RWPE1 (cell line): ENCODE results near the gene NRG4.

ENCODE experiments used
- CTCF ChIA-PET: fragments of 350-600 bp; sonication (Branson Sonifier 250); formaldehyde crosslinking; extraction: SDS; loops from one replicate; lab custom pipeline; 2021; lab: Yijun Ruan, JAX
- POLR2A ChIA-PET: fragments of 400-600 bp; formaldehyde crosslinking; extraction: SDS; loops from one replicate; lab custom pipeline; 2020; ENCODE audit warnings: antibody characterized with exemption; ENCODE audit not compliant: low non-redundant PET; lab: Yijun Ruan, JAX
- DNase-seq: peaks from one replicate; pipeline ENCODE4 v3.0.0; 2012; ENCODE audit warnings: low spot score
- H3K27ac ChIP-seq: fragments of 450-650 bp; 2 replicates; pipeline ENCODE4 v1.5.1; 2017
- TF ChIP-seq, protein P1 (sequence below): fragments of 450-650 bp; conservative IDR thresholded peaks from 2 replicates; pipeline ENCODE4 v1.5.1; 2017; ENCODE audit warnings: low read depth, mild to moderate bottlenecking

NRG4 gene

DNA sequence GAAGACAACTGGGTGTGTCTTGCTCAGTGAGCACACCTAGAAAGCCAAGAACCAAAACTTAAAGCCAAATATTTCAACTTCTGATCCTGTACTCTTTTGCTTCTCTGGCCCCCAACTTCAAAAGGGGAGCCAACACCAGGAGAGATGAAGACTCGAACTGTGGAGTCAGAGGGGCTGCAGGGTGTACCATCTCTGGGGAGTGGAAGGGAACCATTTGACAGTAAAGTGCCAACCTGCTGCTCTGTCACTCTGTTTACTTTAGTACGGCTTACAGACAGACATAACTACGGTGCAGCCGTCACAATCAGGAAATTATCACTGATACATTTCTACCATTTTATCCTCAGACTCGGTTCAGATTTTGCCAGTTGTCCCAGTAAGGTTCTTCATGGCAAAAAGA, 107.0 kb downstream of the NRG4 start:
- TF ChIP-seq, protein P1, sequence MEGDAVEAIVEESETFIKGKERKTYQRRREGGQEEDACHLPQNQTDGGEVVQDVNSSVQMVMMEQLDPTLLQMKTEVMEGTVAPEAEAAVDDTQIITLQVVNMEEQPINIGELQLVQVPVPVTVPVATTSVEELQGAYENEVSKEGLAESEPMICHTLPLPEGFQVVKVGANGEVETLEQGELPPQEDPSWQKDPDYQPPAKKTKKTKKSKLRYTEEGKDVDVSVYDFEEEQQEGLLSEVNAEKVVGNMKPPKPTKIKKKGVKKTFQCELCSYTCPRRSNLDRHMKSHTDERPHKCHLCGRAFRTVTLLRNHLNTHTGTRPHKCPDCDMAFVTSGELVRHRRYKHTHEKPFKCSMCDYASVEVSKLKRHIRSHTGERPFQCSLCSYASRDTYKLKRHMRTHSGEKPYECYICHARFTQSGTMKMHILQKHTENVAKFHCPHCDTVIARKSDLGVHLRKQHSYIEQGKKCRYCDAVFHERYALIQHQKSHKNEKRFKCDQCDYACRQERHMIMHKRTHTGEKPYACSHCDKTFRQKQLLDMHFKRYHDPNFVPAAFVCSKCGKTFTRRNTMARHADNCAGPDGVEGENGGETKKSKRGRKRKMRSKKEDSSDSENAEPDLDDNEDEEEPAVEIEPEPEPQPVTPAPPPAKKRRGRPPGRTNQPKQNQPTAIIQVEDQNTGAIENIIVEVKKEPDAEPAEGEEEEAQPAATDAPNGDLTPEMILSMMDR = no peak
- H3K27ac ChIP-seq = peak overlapping the region; percentile 91
- DNase-seq = no peak
- ChIA-PET POLR2A (interaction anchor here (0.6 kb wide), 1 partner anchor 229 kb away, joined by 5 read pairs; no protein-coding TSS in a partner anchor), CTCF (no interaction called here)

DNA sequence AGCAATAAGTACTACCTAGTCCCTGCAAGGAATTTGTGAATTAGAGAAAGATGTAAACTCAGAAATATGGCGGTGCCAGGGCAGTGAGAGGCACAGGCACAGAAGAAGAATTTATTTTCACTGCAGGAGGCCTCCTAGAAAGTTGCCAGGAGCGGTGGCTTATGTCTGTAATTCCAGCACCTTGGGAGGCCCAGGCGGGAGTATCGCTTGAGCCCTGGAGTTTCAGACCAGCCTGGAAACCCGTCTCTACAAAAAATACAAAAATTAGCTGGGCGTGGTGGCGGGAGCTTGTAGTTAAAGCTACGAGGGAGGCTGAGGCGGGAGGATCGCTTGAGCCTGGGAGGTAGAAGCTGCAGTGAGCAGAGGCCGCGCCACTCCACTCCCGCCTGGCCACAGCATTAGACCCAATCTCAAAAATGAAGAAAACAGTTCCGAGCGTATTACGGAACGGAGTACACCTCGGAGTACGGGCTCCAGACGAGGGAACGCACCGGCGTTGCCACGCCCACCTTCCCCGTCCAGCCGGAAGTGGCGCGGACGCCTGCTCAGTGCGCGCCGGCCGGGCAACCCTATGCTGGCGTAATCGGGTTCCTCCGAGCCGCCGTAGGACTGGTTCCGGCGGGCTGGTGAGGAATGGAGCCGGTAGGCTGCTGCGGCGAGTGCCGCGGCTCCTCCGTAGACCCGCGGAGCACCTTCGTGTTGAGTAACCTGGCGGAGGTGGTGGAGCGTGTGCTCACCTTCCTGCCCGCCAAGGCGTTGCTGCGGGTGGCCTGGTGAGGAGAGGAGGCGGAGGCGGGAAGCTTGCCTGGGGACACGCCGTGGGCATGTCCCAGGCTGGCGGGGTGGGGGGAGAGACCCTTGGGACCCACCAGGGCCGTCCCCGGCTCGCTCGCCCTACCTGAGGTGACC, 108.6 kb downstream of the NRG4 start, which contains the start of gene FBXO22:
Gene FBXO22, plus strand, starts transcription at position 548 of the 909 bp plus-strand sequence. Its CDS starts 86 bp downstream, at position 634.
- CTCF ChIA-PET = interaction anchor here (1.5 to 1.7 kb wide), 2 partner anchors 25 to 235 kb away, joined by 3 to 5 read pairs; no protein-coding TSS in a partner anchor
- POLR2A ChIA-PET = no interaction called here

DNA sequence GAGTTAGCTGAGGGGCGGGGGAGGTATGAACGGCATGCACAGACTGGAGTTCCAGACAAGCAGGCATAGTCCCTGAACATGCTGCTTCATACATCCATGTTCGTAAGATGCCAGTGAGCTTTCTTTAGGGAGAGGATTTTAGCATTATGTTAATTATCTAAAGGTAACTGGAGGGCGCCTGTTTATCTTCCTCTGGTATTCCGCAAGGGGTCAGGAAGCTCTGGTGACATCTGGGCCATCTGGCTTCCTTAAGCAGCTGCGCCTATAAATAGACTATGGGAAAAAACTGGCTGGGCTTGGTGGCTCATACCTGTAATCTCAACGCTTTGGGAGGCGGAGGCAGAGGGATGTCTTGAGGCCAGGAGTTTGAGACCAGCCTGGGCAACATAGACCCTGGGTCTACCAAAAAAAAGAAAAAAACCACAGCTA, 110.1 kb downstream of the NRG4 start:
- DNase-seq = no peak
- TF ChIP-seq, protein P1 = no peak
- CTCF ChIA-PET = no interaction called here
- POLR2A ChIA-PET = no interaction called here
- no peak overlapping the region for H3K27ac ChIP-seq

More for the DNA sequence above, 108.6 kb downstream of the NRG4 start, which contains the start of gene FBXO22:
- H3K27ac ChIP-seq = peak within 1 kb of the TSS; percentile 91
- peak; percentile 88 for DNase-seq
- TF ChIP-seq, protein P1 = no peak

DNA sequence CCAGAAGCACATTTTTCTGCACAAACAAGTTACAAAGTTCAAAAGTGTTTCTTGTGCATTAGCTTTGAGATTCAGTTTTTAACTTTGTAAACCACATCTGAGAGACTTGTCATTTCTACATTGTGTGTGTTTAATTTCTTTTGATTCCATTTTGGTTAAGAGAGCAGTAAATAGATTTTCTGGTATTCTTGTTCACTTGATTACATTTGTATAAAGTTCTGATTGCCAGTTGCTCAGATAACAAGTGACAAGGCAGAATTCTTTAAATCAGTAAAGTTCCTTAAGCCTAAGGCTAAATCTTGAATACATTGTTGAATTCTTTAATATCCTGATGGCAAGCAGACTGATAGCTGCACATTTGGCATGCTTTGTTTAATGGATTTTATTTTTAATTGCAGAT, 111.6 kb downstream of the NRG4 start:
- POLR2A ChIA-PET = no interaction called here
- CTCF ChIA-PET = no interaction called here

DNA sequence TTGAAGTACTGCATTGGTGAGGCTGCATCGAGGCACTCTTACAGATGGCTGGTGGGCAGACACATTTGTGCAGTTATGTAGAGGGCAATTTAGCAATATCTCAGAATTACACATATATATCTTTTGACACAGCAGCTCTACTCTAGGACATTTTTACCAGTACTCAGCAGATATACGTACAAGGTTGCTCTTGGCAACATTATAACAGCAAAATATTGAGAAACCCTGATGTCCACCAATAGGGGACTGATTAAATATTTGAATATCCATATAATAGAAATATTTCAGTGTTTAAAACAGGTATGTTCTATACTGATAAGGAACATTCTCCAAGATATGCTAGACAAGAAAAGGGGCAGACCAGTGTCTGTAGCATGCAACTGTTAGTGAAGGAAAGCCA, 116.5 kb downstream of the NRG4 start:
- no peak for DNase-seq
- TF ChIP-seq, protein P1 = no peak
- CTCF ChIA-PET = no interaction called here
- H3K27ac ChIP-seq = no peak overlapping the region
- POLR2A ChIA-PET = no interaction called here

More for the DNA sequence above, 111.6 kb downstream of the NRG4 start:
- no peak for DNase-seq
- TF ChIP-seq, protein P1 = no peak
- H3K27ac ChIP-seq = no peak overlapping the region

DNA sequence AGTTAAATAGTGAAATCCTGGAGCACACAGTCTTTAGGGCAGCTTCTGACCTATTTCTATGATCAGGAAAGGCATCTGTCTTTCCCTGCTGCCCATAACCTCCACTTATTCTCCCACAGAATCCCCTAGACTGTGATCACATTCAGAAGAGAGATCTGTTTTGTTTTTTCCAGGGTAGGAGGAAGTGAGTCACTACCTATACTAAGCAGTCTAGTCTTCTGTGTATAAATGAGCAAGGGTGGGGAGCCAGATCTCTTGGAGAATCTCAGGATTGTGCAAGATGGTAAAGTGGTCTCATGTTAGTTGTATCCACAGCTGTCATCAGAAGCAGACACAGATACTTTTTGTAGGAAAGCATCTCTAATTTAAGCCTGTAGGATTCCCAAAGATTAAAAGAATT, 120.3 kb downstream of the NRG4 start:
- TF ChIP-seq, protein P1 = no peak
- peak; percentile 46 for DNase-seq
- POLR2A ChIA-PET = no interaction called here
- no peak overlapping the region for H3K27ac ChIP-seq
- CTCF ChIA-PET = no interaction called here
